Measurements from ENCODE around the gene CXCR5.

Gene CXCR5

GRCh38 chr11:118928101-118928869, 44.6 kb downstream of the CXCR5 start:
- DNase-seq (ENCODE audit: low spot score) = peak; percentile 91

GRCh38 chr11:118928870-118929500, 45.3 kb downstream of the CXCR5 start:
- DNase-seq (ENCODE audit: low spot score) = peak; percentile 82

GRCh38 chr11:118929501-118930093, 45.9 kb downstream of the CXCR5 start:
- peak; percentile 85 for DNase-seq (ENCODE audit: low spot score)

- DNase-seq (ENCODE audit: low spot score) = peak; percentile 77
Measured at GRCh38 chr11:118930094-118930712, 46.5 kb downstream of the CXCR5 start.

GRCh38 chr11:118931571-118931970, 47.9 kb downstream of the CXCR5 start:
- DNase-seq (ENCODE audit: low spot score) = no peak

GRCh38 chr11:118933486-118933885, 49.8 kb downstream of the CXCR5 start:
- no peak for DNase-seq (ENCODE audit: low spot score)

- DNase-seq (ENCODE audit: low spot score) = no peak
Measured at GRCh38 chr11:118935376-118935775, 51.7 kb downstream of the CXCR5 start.

GRCh38 chr11:118938491-118939403, 55.1 kb downstream of the CXCR5 start:
- DNase-seq (ENCODE audit: low spot score) = no peak

- no peak for DNase-seq (ENCODE audit: low spot score)
Measured at GRCh38 chr11:118939404-118939915, 55.8 kb downstream of the CXCR5 start.

- peak; percentile 23 for DNase-seq (ENCODE audit: low spot score)
Measured at GRCh38 chr11:118939953-118940598, 56.4 kb downstream of the CXCR5 start.

GRCh38 chr11:118947091-118947490, 63.4 kb downstream of the CXCR5 start:
- no peak for DNase-seq (ENCODE audit: low spot score)

Data from D341Med (cell line).